ENCODE data around the gene FBXL20.

FBXL20 gene

DNA sequence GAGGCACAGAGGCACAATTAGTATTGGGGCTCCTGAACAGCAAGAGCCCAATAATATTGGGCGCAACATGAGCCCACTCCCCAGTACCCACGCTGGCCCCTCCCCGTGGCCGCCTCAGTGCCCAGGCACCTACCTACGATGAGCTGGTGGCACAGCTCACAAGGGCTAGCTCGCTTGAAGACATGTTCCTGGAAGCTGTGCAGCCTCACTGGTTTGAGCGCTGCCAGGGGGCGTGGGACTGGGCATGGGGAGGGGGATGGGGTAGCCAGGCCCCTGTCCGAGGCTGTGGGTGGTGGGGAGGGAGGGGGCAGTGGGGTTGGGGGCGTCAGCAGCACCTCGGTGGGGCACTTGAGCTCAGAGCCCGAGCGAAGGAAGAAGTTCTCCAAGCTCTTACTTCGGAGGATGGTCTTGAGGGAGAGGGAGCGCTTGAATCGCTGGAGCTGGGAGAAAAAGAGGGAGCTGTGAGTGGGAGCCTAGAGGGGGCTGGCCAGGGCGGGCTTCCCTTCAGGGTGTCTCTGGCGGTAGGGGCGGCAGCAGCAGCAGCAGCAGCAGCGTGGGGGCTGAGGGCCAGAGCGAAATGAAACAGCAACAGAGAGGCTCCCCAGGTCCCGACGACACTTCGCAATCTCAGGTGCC is 183.6 kb downstream of the FBXL20 start:
- no peak overlapping the region for H3K27ac ChIP-seq
- H3K36me3 ChIP-seq: no peaks in the 10 kb centered on the region
- TF ChIP-seq, protein P1, sequence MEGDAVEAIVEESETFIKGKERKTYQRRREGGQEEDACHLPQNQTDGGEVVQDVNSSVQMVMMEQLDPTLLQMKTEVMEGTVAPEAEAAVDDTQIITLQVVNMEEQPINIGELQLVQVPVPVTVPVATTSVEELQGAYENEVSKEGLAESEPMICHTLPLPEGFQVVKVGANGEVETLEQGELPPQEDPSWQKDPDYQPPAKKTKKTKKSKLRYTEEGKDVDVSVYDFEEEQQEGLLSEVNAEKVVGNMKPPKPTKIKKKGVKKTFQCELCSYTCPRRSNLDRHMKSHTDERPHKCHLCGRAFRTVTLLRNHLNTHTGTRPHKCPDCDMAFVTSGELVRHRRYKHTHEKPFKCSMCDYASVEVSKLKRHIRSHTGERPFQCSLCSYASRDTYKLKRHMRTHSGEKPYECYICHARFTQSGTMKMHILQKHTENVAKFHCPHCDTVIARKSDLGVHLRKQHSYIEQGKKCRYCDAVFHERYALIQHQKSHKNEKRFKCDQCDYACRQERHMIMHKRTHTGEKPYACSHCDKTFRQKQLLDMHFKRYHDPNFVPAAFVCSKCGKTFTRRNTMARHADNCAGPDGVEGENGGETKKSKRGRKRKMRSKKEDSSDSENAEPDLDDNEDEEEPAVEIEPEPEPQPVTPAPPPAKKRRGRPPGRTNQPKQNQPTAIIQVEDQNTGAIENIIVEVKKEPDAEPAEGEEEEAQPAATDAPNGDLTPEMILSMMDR (IDR thresholded peaks at IDR 0.05; ENCODE audit: low read depth, low read length): no peak
- H3K4me3 ChIP-seq (ENCODE audit: low read depth, low read length): no peak overlapping the region
- no peak for DNase-seq
- H3K27me3 ChIP-seq (ENCODE audit: insufficient read depth, low read depth, severe bottlenecking): no peaks in the 10 kb centered on the region
- no peaks in the 10 kb centered on the region for H3K9me3 ChIP-seq (ENCODE audit: severe bottlenecking)

DNA sequence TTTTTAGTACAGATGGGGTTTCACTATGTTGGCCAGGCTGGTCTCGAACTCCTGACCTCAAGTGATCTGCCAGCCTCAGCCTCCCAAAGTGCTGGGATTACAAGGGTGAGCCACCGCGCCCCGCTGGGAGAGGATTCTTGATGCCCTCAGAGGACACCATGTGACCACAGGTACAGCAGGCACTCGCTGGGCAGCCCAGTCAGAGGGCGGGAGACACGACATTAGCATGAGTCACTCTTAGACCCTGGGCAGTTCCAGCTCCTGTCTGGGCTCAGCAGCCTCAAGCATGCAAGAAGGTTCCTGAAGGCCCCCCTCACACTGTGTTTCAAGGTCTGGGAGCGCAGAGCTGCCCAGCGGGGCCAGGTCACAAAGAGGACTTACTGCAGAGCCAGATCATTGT is 187.6 kb downstream of the FBXL20 start:
- no peaks in the 10 kb centered on the region for H3K27me3 ChIP-seq (ENCODE audit: insufficient read depth, low read depth, severe bottlenecking)
- no peak for DNase-seq
- H3K27ac ChIP-seq: no peak overlapping the region
- no peaks in the 10 kb centered on the region for H3K9me3 ChIP-seq (ENCODE audit: severe bottlenecking)
- H3K4me3 ChIP-seq (ENCODE audit: low read depth, low read length): no peak overlapping the region
- H3K36me3 ChIP-seq: no peaks in the 10 kb centered on the region
- TF ChIP-seq, protein P1 (IDR thresholded peaks at IDR 0.05; ENCODE audit: low read depth, low read length): no peak

DNA sequence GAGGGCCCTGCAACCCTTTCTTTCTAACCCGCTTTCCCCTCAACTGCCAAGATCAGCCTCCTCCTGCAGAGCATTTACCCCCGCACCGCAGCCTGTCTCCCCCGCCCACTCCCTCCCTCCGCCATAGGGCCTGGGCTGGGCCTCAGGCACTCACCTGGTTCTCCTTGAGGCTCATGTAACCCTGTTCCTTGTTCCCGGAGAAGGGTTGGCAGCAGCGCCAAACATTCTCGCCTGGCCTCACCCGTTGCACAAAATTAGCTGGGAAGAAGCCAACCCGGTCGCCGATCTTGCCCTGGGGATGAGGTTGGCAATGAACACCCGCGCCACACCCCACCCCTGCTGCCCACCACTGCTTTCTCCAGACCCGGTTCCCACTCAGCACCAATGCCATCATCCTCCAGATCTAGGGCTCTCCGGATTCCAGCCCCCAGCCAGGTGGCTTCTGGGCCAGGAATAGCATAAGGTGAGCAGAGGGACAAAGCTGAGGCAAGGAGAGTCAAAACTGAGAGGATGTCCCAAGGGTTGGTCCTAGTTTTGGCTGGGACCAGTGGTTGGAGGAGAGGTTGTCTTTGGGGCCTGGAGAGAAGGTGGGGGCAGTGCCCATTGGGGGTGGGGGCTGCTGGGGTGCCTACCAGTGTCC is 188.5 kb downstream of the FBXL20 start:
- Histone ChIP-seq H3K27ac (no peak overlapping the region), H3K27me3 (ENCODE audit: insufficient read depth, low read depth, severe bottlenecking) (no peaks in the 10 kb centered on the region), H3K36me3 (no peaks in the 10 kb centered on the region), H3K9me3 (ENCODE audit: severe bottlenecking) (no peaks in the 10 kb centered on the region), H3K4me3 (ENCODE audit: low read depth, low read length) (no peak overlapping the region)
- DNase-seq: no peak
- TF ChIP-seq, protein P1 (IDR thresholded peaks at IDR 0.05; ENCODE audit: low read depth, low read length): no peak

DNA sequence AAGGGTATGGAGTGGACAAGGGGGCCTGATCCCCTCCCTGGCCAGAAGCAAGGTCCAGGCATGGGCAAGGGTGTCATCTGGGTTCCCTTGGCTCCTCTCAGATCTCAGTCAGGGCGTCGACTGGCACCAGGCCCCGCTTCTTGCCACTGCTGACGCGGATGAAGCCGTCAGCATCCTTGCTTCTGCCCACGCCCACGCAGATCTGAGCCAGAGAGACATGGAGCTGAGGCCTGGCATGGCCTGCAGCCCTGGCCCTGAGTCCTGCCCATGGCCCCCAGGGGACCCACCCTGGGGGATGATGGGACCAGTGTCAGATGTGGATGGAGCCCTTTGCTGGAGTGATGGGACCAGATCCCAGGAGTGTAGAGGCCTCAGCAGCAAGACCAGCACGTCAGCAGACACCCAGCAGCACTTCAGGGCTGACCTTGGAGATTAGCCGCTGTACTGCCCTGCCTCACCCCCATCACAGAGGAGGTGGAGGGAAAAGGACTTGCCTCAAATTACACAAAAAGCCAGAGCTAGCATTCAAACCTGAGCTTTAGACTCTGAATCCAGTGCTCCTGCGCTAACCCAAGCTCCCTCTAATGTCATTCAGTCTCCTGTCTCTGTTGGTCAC is 189.1 kb downstream of the FBXL20 start:
- Histone ChIP-seq H3K27ac (no peak overlapping the region), H3K27me3 (ENCODE audit: insufficient read depth, low read depth, severe bottlenecking) (no peaks in the 10 kb centered on the region), H3K9me3 (ENCODE audit: severe bottlenecking) (no peaks in the 10 kb centered on the region), H3K36me3 (no peaks in the 10 kb centered on the region), H3K4me3 (ENCODE audit: low read depth, low read length) (no peak overlapping the region)
- TF ChIP-seq, protein P1 (IDR thresholded peaks at IDR 0.05; ENCODE audit: low read depth, low read length): no peak
- DNase-seq: no peak

DNA sequence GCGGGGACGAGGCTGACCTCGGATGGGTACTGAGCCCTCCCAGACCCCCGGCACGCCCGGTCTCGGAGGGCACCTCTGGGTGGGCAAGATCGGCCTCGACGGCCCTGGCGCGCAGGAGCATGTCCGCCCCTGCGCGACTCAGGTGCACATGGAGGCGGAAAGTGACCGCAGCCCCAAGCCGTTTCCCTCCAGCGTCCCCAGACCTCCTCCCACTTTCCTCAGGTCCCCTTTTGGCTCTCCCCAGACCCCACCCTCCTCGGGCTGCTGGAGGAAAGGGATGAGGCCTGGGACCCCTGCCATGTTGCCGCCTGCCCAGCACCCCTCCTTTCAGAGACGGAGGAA is 191.4 kb downstream of the FBXL20 start:
- no peak overlapping the region for H3K27ac ChIP-seq
- no peaks in the 10 kb centered on the region for H3K9me3 ChIP-seq (ENCODE audit: severe bottlenecking)
- TF ChIP-seq, protein P1 (IDR thresholded peaks at IDR 0.05; ENCODE audit: low read depth, low read length): no peak
- DNase-seq: no peak
- no peaks in the 10 kb centered on the region for H3K27me3 ChIP-seq (ENCODE audit: insufficient read depth, low read depth, severe bottlenecking)
- no peak overlapping the region for H3K4me3 ChIP-seq (ENCODE audit: low read depth, low read length)
- peaks cover 2% of the 10 kb centered on the region for H3K36me3 ChIP-seq

All from WERI-Rb-1 (cell line).